ENCODE results near the gene PCDHGA12.
"Not testable (repeated sequence)": the region's sequence is repeated elsewhere in the genome, so short reads cannot be mapped to it uniquely, and the experiment has no call there.

Gene PCDHGA12

DNA sequence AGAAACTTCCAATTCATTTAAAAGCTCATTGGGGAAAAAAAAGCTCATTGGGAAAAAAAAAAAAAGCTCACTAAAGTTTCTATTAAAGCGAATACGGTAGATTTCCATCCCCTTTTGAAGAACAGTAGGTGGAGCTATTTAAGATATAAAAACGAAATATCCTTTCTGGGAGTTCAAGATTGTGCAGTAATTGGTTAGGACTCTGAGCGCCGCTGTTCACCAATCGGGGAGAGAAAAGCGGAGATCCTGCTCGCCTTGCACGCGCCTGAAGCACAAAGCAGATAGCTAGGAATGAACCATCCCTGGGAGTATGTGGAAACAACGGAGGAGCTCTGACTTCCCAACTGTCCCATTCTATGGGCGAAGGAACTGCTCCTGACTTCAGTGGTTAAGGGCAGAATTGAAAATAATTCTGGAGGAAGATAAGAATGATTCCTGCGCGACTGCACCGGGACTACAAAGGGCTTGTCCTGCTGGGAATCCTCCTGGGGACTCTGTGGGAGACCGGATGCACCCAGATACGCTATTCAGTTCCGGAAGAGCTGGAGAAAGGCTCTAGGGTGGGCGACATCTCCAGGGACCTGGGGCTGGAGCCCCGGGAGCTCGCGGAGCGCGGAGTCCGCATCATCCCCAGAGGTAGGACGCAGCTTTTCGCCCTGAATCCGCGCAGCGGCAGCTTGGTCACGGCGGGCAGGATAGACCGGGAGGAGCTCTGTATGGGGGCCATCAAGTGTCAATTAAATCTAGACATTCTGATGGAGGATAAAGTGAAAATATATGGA, at the start of gene PCDHGA12:
TSS of gene PCDHGA12 (plus strand) at position 176 of the 782 bp plus-strand sequence. CDS start at position 429, 253 bp downstream.
- Histone ChIP-seq H3K9ac (ENCODE audit: low read length in 5 of 5) (no peak within 1 kb of the TSS), H3K4me1 (ENCODE audit: control insufficient read depth in 5 of 5, insufficient read depth in 5 of 5, low read length in 5 of 5) (peaks cover 0 to 16% (median 11%) of the 10 kb centered on the region in 5 donors), H3K27ac (ENCODE audit: low read depth, low read length) (no peak within 1 kb of the TSS), H3K27me3 (ENCODE audit: control insufficient read depth in 5 of 5, insufficient read depth in 4 of 5, low read length in 5 of 5) (peaks cover 0 to 9% (median 0%) of the 10 kb centered on the region in 5 donors), H3K4me3 (ENCODE audit: low read depth in 1 of 5, low read length in 5 of 5) (peak within 1 kb of the TSS; percentile 52 to 76 (median 58)), H3K9me3 (ENCODE audit: control insufficient read depth in 5 of 5, low read length in 5 of 5) (peaks cover 31 to 68% (median 61%) of the 10 kb centered on the region in 5 donors), H3K36me3 (ENCODE audit: control insufficient read depth in 5 of 5, insufficient read depth in 5 of 5, low read length in 5 of 5) (peaks cover 0 to 4% (median 0%) of the 10 kb centered on the region in 5 donors)

DNA sequence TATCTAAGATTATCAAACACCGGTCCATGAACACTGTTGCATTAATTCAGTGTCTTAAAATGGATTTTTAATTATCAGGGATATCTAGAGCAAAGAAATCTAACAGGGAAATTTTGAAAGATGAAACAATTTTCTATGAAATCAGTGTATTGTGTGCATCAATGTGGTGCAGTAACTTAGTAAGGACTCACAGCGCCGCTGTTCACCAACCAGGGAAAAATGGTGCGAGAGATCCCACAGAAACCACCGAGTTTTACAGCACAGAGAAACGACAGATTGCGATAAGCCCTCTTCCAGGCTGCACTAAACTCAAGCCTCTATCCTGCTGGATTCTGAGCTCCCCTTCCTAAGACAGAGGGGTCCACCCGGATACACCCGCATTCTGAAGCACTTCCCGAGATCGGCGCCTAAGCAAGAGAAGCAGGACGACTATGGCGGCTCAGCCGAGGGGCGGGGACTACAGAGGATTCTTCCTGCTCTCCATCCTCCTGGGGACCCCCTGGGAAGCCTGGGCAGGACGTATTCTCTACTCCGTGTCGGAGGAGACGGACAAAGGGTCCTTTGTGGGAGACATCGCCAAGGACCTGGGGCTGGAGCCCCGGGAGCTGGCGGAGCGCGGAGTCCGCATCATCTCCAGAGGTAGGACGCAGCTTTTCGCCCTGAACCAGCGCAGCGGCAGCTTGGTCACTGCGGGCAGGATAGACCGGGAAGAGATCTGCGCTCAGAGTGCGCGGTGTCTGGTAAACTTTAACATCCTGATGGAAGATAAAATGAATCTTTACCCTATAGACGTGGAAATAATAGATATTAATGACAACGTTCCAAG, 47.6 kb upstream of the PCDHGA12 start, which contains the start of gene PCDHGA7:
TSS of gene PCDHGA7 (plus strand) at position 274 of the 826 bp plus-strand sequence. CDS start at position 432, 158 bp downstream.
- Histone ChIP-seq H3K9me3 (ENCODE audit: control insufficient read depth in 5 of 5, low read length in 5 of 5) (peaks cover 33 to 71% (median 64%) of the 10 kb centered on the region in 5 donors), H3K36me3 (ENCODE audit: control insufficient read depth in 5 of 5, insufficient read depth in 5 of 5, low read length in 5 of 5) (no peaks in the 10 kb centered on the region), H3K9ac (ENCODE audit: low read length in 5 of 5) (no peak within 1 kb of the TSS), H3K4me3 (ENCODE audit: low read depth in 1 of 5, low read length in 5 of 5) (peak within 1 kb of the TSS; percentile 51 to 78 (median 64)), H3K27ac (ENCODE audit: low read depth, low read length) (no peak within 1 kb of the TSS), H3K27me3 (ENCODE audit: control insufficient read depth in 5 of 5, insufficient read depth in 4 of 5, low read length in 5 of 5) (peaks cover 0 to 11% (median 0%) of the 10 kb centered on the region in 5 donors), H3K4me1 (ENCODE audit: control insufficient read depth in 5 of 5, insufficient read depth in 5 of 5, low read length in 5 of 5) (peaks cover 0 to 4% (median 0%) of the 10 kb centered on the region in 5 donors)

DNA sequence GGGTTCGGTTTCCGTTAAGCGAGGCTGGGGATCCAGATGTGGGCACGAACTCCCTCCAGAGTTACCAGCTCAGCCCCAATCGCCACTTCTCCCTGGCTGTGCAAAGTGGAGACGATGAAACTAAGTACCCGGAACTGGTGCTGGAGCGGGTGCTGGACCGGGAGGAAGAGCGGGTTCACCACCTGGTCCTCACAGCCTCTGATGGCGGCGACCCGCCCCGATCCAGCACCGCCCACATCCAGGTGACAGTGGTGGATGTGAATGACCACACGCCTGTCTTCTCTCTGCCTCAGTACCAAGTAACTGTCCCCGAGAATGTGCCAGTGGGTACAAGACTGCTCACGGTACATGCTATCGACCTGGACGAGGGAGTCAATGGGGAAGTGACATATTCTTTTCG, 47.0 kb upstream of the PCDHGA12 start:
- peaks cover 0 to 4% (median 0%) of the 10 kb centered on the region in 5 donors for H3K4me1 ChIP-seq (ENCODE audit: control insufficient read depth in 5 of 5, insufficient read depth in 5 of 5, low read length in 5 of 5)
- H3K27me3 ChIP-seq (ENCODE audit: control insufficient read depth in 5 of 5, insufficient read depth in 4 of 5, low read length in 5 of 5) = peaks cover 0 to 11% (median 0%) of the 10 kb centered on the region in 5 donors
- no peak overlapping the region for H3K9ac ChIP-seq (ENCODE audit: low read length in 5 of 5)
- peaks cover 34 to 69% (median 65%) of the 10 kb centered on the region in 5 donors for H3K9me3 ChIP-seq (ENCODE audit: control insufficient read depth in 5 of 5, low read length in 5 of 5)
- peak overlapping the region in 4 of 5 donors; percentile 51 to 65 (median 62) for H3K4me3 ChIP-seq (ENCODE audit: low read depth in 1 of 5, low read length in 5 of 5)
- no peaks in the 10 kb centered on the region for H3K36me3 ChIP-seq (ENCODE audit: control insufficient read depth in 5 of 5, insufficient read depth in 5 of 5, low read length in 5 of 5)
- no peak overlapping the region for H3K27ac ChIP-seq (ENCODE audit: low read depth, low read length)

DNA sequence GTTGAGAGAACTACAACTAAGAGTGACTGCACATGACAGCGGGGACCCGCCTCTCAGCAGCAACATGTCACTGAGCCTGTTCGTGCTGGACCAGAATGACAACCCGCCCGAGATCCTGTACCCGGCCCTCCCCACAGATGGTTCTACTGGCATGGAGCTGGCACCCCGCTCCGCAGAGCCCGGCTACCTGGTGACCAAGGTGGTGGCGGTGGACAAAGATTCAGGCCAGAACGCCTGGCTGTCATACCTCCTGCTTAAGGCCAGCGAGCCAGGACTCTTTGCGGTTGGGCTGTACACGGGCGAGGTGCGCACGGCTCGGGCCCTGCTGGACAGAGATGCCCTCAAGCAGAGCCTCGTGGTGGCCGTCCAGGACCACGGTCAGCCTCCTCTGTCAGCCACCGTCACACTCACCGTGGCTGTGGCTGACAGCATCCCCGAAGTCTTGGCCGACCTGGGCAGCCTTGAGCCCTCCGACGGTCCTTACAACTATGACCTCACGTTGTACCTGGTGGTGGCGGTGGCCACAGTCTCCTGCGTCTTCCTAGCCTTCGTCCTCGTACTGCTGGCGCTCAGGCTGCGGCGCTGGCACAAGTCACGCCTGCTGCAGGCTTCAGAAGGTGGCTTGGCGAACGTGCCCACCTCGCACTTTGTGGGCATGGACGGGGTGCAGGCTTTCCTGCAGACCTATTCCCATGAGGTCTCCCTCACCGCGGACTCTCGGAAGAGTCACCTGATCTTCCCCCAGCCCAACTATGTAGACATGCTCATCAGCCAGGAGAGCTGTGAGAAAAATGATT, 45.6 kb upstream of the PCDHGA12 start:
- no peak overlapping the region for H3K9ac ChIP-seq (ENCODE audit: low read length in 5 of 5)
- H3K27me3 ChIP-seq (ENCODE audit: control insufficient read depth in 5 of 5, insufficient read depth in 4 of 5, low read length in 5 of 5) = peaks cover 0 to 11% (median 0%) of the 10 kb centered on the region in 5 donors
- H3K36me3 ChIP-seq (ENCODE audit: control insufficient read depth in 5 of 5, insufficient read depth in 5 of 5, low read length in 5 of 5) = no peaks in the 10 kb centered on the region
- peaks cover 35 to 78% (median 74%) of the 10 kb centered on the region in 5 donors for H3K9me3 ChIP-seq (ENCODE audit: control insufficient read depth in 5 of 5, low read length in 5 of 5)
- H3K27ac ChIP-seq (ENCODE audit: low read depth, low read length) = no peak overlapping the region
- H3K4me3 ChIP-seq (ENCODE audit: low read depth in 1 of 5, low read length in 5 of 5) = peak overlapping the region in 4 of 5 donors; percentile 23 to 64 (median 42)
- H3K4me1 ChIP-seq (ENCODE audit: control insufficient read depth in 5 of 5, insufficient read depth in 5 of 5, low read length in 5 of 5) = peaks cover 0 to 4% (median 0%) of the 10 kb centered on the region in 5 donors

DNA sequence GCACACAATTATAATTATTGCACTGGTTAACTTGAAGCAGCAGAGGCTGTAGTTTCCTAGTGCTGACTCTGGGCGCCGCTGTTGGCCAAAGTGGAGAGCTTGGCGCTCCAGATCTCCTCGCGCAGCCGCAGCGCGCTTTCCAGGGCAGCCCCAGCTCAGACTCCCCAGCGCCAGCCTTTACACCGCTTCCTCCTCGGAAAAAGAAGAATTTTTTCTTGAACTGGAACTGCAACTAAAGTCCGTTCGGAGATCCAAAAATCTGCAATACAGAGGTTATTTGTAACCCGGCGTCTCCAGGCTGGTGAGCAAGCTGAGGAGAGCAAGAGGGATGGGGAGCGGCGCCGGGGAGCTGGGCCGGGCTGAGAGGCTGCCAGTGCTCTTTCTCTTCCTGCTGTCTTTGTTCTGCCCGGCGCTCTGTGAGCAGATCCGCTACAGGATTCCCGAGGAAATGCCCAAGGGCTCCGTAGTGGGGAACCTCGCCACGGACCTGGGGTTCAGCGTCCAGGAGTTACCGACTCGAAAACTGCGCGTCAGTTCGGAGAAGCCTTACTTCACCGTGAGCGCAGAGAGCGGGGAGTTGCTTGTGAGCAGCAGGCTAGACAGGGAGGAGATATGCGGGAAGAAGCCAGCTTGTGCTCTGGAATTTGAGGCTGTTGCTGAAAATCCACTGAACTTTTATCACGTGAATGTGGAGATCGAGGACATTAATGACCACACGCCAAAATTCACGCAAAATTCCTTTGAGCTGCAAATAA, 42.6 kb upstream of the PCDHGA12 start, which contains the start of gene PCDHGB4:
TSS of gene PCDHGB4 (plus strand) at position 142 of the 755 bp plus-strand sequence. CDS start at position 329, 187 bp downstream.
- H3K4me1 ChIP-seq (ENCODE audit: control insufficient read depth in 5 of 5, insufficient read depth in 5 of 5, low read length in 5 of 5); H3K9ac ChIP-seq (ENCODE audit: low read length in 5 of 5); H3K36me3 ChIP-seq (ENCODE audit: control insufficient read depth in 5 of 5, insufficient read depth in 5 of 5, low read length in 5 of 5); H3K27ac ChIP-seq (ENCODE audit: low read depth, low read length): not testable (repeated sequence)
- Histone ChIP-seq H3K4me3 (ENCODE audit: low read depth in 1 of 5, low read length in 5 of 5) (peak within 1 kb of the TSS; percentile 0 to 52 (median 50)), H3K27me3 (ENCODE audit: control insufficient read depth in 5 of 5, insufficient read depth in 4 of 5, low read length in 5 of 5) (peaks cover 0 to 14% (median 0%) of the 10 kb centered on the region in 5 donors), H3K9me3 (ENCODE audit: control insufficient read depth in 5 of 5, low read length in 5 of 5) (peaks cover 34 to 88% (median 69%) of the 10 kb centered on the region in 5 donors)

DNA sequence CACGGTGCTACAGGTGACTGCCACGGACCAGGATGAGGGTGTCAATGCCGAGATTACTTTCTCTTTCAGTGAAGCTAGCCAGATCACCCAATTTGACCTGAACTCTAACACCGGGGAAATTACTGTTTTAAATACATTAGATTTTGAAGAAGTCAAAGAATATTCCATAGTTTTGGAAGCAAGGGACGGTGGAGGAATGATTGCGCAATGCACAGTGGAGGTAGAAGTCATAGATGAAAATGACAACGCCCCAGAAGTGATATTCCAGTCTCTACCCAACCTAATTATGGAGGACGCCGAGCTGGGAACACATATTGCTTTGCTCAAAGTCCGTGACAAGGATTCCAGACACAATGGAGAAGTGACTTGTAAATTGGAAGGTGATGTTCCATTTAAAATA, 41.6 kb upstream of the PCDHGA12 start:
- H3K9ac ChIP-seq (ENCODE audit: low read length in 5 of 5) = no peak overlapping the region
- peak overlapping the region in 4 of 5 donors; percentile 29 to 52 (median 49) for H3K4me3 ChIP-seq (ENCODE audit: low read depth in 1 of 5, low read length in 5 of 5)
- no peaks in the 10 kb centered on the region for H3K36me3 ChIP-seq (ENCODE audit: control insufficient read depth in 5 of 5, insufficient read depth in 5 of 5, low read length in 5 of 5)
- peaks cover 0 to 14% (median 0%) of the 10 kb centered on the region in 5 donors for H3K27me3 ChIP-seq (ENCODE audit: control insufficient read depth in 5 of 5, insufficient read depth in 4 of 5, low read length in 5 of 5)
- no peak overlapping the region for H3K27ac ChIP-seq (ENCODE audit: low read depth, low read length)
- no peaks in the 10 kb centered on the region for H3K4me1 ChIP-seq (ENCODE audit: control insufficient read depth in 5 of 5, insufficient read depth in 5 of 5, low read length in 5 of 5)
- peaks cover 31 to 88% (median 68%) of the 10 kb centered on the region in 5 donors for H3K9me3 ChIP-seq (ENCODE audit: control insufficient read depth in 5 of 5, low read length in 5 of 5)

DNA sequence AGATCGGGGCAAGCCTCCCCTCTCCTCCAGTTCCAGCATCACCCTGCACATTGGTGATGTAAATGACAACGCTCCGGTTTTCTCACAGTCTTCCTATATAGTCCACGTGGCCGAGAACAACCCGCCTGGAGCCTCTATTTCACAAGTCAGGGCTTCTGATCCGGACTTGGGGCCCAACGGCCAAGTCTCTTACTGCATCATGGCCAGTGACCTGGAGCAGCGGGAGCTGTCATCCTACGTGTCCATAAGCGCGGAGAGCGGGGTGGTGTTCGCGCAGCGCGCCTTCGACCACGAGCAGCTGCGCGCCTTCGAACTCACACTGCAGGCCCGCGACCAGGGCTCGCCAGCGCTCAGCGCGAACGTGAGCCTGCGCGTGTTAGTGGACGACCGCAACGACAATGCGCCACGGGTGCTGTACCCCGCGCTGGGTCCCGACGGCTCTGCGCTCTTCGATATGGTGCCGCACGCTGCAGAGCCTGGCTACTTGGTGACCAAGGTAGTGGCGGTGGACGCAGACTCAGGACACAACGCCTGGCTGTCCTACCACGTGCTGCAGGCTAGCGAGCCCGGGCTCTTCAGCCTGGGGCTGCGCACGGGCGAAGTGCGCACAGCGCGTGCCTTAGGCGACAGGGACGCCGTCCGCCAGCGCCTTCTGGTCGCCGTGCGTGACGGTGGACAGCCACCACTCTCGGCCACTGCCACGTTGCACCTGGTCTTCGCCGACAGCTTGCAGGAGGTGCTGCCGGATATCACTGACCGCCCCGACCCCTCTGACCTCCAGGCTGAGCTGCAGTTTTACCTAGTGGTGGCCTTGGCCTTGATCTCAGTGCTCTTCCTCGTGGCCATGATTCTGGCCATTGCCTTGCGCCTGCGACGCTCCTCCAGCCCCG, 40.9 kb upstream of the PCDHGA12 start:
- no peak overlapping the region for H3K27ac ChIP-seq (ENCODE audit: low read depth, low read length)
- peaks cover 32 to 88% (median 71%) of the 10 kb centered on the region in 5 donors for H3K9me3 ChIP-seq (ENCODE audit: control insufficient read depth in 5 of 5, low read length in 5 of 5)
- H3K4me1 ChIP-seq (ENCODE audit: control insufficient read depth in 5 of 5, insufficient read depth in 5 of 5, low read length in 5 of 5) = no peaks in the 10 kb centered on the region
- H3K27me3 ChIP-seq (ENCODE audit: control insufficient read depth in 5 of 5, insufficient read depth in 4 of 5, low read length in 5 of 5) = peaks cover 0 to 13% (median 0%) of the 10 kb centered on the region in 5 donors
- no peak overlapping the region for H3K9ac ChIP-seq (ENCODE audit: low read length in 5 of 5)
- peak overlapping the region; percentile 41 to 52 (median 50) for H3K4me3 ChIP-seq (ENCODE audit: low read depth in 1 of 5, low read length in 5 of 5)
- no peaks in the 10 kb centered on the region for H3K36me3 ChIP-seq (ENCODE audit: control insufficient read depth in 5 of 5, insufficient read depth in 5 of 5, low read length in 5 of 5)

DNA sequence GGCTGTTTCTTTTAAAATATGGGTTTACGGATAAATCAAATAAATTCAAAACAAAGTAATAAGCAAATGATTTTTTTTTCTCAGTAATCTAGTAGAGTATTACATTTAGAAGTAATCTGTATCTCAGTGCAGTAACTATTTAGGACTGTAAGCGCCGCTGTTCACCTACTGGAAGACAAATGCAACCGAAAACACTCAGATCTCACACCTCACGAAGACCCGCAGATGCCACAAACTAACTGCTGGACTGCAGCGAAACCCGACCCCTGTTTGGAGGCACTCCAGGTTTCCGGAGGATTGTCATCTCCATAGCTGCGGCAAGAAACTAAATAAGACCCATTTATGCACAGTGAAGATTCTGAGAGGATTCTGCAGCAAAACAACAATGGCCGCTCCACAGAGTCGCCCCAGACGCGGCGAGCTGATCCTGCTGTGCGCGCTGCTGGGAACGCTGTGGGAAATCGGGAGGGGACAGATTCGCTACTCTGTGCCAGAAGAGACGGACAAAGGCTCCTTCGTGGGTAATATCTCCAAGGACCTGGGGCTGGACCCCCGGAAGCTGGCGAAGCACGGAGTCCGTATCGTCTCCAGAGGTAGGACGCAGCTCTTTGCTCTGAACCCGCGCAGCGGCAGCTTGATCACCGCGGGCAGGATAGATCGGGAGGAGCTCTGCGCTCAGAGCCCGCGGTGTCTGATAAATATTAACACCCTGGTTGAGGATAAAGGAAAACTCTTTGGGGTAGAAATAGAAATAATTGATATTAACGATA, 37.7 kb upstream of the PCDHGA12 start, which contains the start of gene PCDHGA8:
TSS of gene PCDHGA8 (plus strand) at position 205 of the 770 bp plus-strand sequence. CDS start at position 386, 181 bp downstream.
- Histone ChIP-seq H3K27ac (ENCODE audit: low read depth, low read length) (no peak within 1 kb of the TSS), H3K4me1 (ENCODE audit: control insufficient read depth in 5 of 5, insufficient read depth in 5 of 5, low read length in 5 of 5) (no peaks in the 10 kb centered on the region), H3K36me3 (ENCODE audit: control insufficient read depth in 5 of 5, insufficient read depth in 5 of 5, low read length in 5 of 5) (no peaks in the 10 kb centered on the region), H3K27me3 (ENCODE audit: control insufficient read depth in 5 of 5, insufficient read depth in 4 of 5, low read length in 5 of 5) (peaks cover 0 to 10% (median 4%) of the 10 kb centered on the region in 5 donors), H3K4me3 (ENCODE audit: low read depth in 1 of 5, low read length in 5 of 5) (peak within 1 kb of the TSS in 4 of 5 donors; percentile 17 to 52 (median 22)), H3K9me3 (ENCODE audit: control insufficient read depth in 5 of 5, low read length in 5 of 5) (peaks cover 32 to 75% (median 57%) of the 10 kb centered on the region in 5 donors), H3K9ac (ENCODE audit: low read length in 5 of 5) (no peak within 1 kb of the TSS)

Data from subcutaneous abdominal adipose tissue (tissue), 5 donors.